Naive thymus-derived CD4-positive, alpha-beta T cell (primary cell): ENCODE data around the gene TEX30. TPM values are rescaled to one million over a fixed set of nuclear protein-coding genes. Genes with fewer than 3 reads are reported as not detected.

ENCODE experiments used
- ATAC-seq: fragments of 150-1000 bp; cut with Tn5 transposase; 2 replicates; pipeline ENCODE4 v1.10.0; 2021; ENCODE audit warnings: mild to moderate bottlenecking, moderate library complexity
- CTCF ChIA-PET: fragments of 350-600 bp; sonication (Branson Sonifier 250); formaldehyde crosslinking; loops from one replicate; lab custom pipeline; 2021; ENCODE audit warnings: antibody characterized with exemption; lab: Charles Lee
- POLR2A ChIA-PET: fragments of 350-600 bp; sonication (Branson Sonifier 250); formaldehyde crosslinking; loops from one replicate; lab custom pipeline; 2021; ENCODE audit warnings: antibody characterized with exemption, inconsistent platforms; lab: Charles Lee
- DNase-seq, 9 donors: peaks; one replicate each; pipeline versions ENCODE4 v3.0.0 to v3.0.0-alpha.2; 2020 to 2022; ENCODE audit warnings: mixed read lengths in 1 of 9
- H3K27ac ChIP-seq: one replicate; pipeline ENCODE4 v1.7.0; 2013; ENCODE audit warnings: mild to moderate bottlenecking, low read depth, low read length, moderate library complexity
- H3K27me3 ChIP-seq, 2 donors: one replicate each; pipeline ENCODE4 v1.7.0; 2013; ENCODE audit warnings: low read length in 2 of 2, mild to moderate bottlenecking in 2 of 2, moderate library complexity in 2 of 2; ENCODE audit not compliant: control insufficient read depth in 2 of 2, insufficient read depth in 2 of 2
- H3K36me3 ChIP-seq, 3 experiments: 1 replicate in 2 of 3; 2 replicates in 1 of 3; pipeline ENCODE4 v1.7.0; 2013; ENCODE audit warnings: low read length in 3 of 3, mild to moderate bottlenecking in 3 of 3, moderate library complexity in 1 of 3; ENCODE audit not compliant: insufficient read depth in 3 of 3, control insufficient read depth in 2 of 3
- H3K4me1 ChIP-seq, 2 donors: one replicate each; pipeline ENCODE4 v1.7.0; 2013; ENCODE audit warnings: low read length in 2 of 2, mild to moderate bottlenecking in 2 of 2, moderate library complexity in 1 of 2; ENCODE audit not compliant: control insufficient read depth in 2 of 2, insufficient read depth in 2 of 2
- H3K4me3 ChIP-seq: 2 replicates; pipeline ENCODE4 v1.7.0; 2013; ENCODE audit warnings: mild to moderate bottlenecking, low read length
- H3K9me3 ChIP-seq, 3 experiments: 1 replicate in 2 of 3; 2 replicates in 1 of 3; pipeline ENCODE4 v1.7.0; 2013; ENCODE audit warnings: low read length in 3 of 3; ENCODE audit not compliant: control insufficient read depth in 2 of 3
- H3K27ac Mint-ChIP-seq, 9 donors: one replicate each; pipeline ENCODE4 v1.8.0; 2020 to 2022; ENCODE audit warnings: mixed read lengths in 9 of 9, mild to moderate bottlenecking in 8 of 9, moderate library complexity in 5 of 9, inconsistent platforms in 2 of 9
- H3K27me3 Mint-ChIP-seq, 5 donors: one replicate each; pipeline ENCODE4 v1.8.0; 2021 to 2022; ENCODE audit warnings: mixed read lengths in 5 of 5, mild to moderate bottlenecking in 1 of 5
- H3K36me3 Mint-ChIP-seq, 5 donors: one replicate each; pipeline ENCODE4 v1.8.0; 2020 to 2022; ENCODE audit warnings: mixed read lengths in 5 of 5, mild to moderate bottlenecking in 3 of 5, inconsistent platforms in 1 of 5
- H3K4me1 Mint-ChIP-seq, 7 donors: one replicate each; pipeline ENCODE4 v1.8.0; 2020 to 2022; ENCODE audit warnings: mixed read lengths in 7 of 7, mild to moderate bottlenecking in 3 of 7, inconsistent platforms in 1 of 7
- H3K4me3 Mint-ChIP-seq, 10 donors: one replicate each; pipeline ENCODE4 v1.8.0; 2020 to 2022; ENCODE audit warnings: mild to moderate bottlenecking in 10 of 10, mixed read lengths in 10 of 10, moderate library complexity in 6 of 10, inconsistent platforms in 2 of 10
- H3K9me3 Mint-ChIP-seq, 11 donors: one replicate each; pipeline ENCODE4 v1.8.0; 2020 to 2022; ENCODE audit warnings: mixed read lengths in 11 of 11, mild to moderate bottlenecking in 4 of 11, inconsistent platforms in 1 of 11, moderate library complexity in 1 of 11
- intact Hi-C, 2 donors: fragments of 100-400 bp; cut with micrococcal nuclease; formaldehyde crosslinking; loops; one replicate each; pipeline ENCODE4 v1.15.1; 2023
- polyA plus RNA-seq, 2 donors: library from polyadenylated mRNA; unstranded; fragments of 300-500 nt; fragmentation: Illumina TruSeq; gene quantifications; one replicate each; pipeline ENCODE4 v1.2.3, GENCODE V29; 2021
- total RNA-seq, 6 experiments: library from RNA in 5 of 6; stranded (reverse) in 5 of 6; gene quantifications; 1 replicate in 5 of 6; 2 replicates in 1 of 6; pipeline ENCODE4 v1.2.3 and lab custom pipeline; 2021 to 2026

Gene TEX30
- total and polyA plus RNA-seq, 7 experiments from 2014 or later: 3.7 to 30.8 (median 8.7) TPM

GRCh38 chr13:102799426-102800144 lies 26.0 kb upstream of the TEX30 start:
- intact Hi-C loops: loop anchor here (1.0 to 5.0 kb wide), 9 partner anchors 20 to 407 kb away; partner anchors contain the start of genes TEX30 (in 2 of the 2) and TPP2 (in 2 of the 2)
- Histone ChIP-seq H3K27me3 (peaks cover 0 to 3% of the 10 kb centered on the region in 2 donors), H3K4me1 (peaks cover 6% of the 10 kb centered on the region in 2 donors), H3K4me3 (peak overlapping the region; percentile 74), H3K36me3 (no peaks in the 10 kb centered on the region), H3K9me3 (no peaks in the 10 kb centered on the region), H3K27ac (no peak overlapping the region)
- peaks cover 6 to 40% (median 19%) of the 10 kb centered on the region in 7 donors for H3K4me1 Mint-ChIP-seq
- peak overlapping the region in 4 of 9 donors; percentile 4 to 90 (median 54) for H3K27ac Mint-ChIP-seq
- H3K36me3 Mint-ChIP-seq: peaks cover 0 to 6% (median 0%) of the 10 kb centered on the region in 5 donors
- ChIA-PET POLR2A (interaction anchor here (0.6 to 2.3 kb wide), 4 partner anchors 14 to 208 kb away, joined by 3 to 12 read pairs (median 5); partner anchors contain the start of genes ERCC5 and TPP2), CTCF (interaction anchor here (0.8 to 0.9 kb wide), 2 partner anchors 208 to 218 kb away, joined by 3 read pairs; no protein-coding TSS in a partner anchor)
- H3K9me3 Mint-ChIP-seq: no peaks in the 10 kb centered on the region
- H3K4me3 Mint-ChIP-seq: peak overlapping the region; percentile 84 to 98 (median 87)
- peaks cover 0 to 29% (median 18%) of the 10 kb centered on the region in 5 donors for H3K27me3 Mint-ChIP-seq
- no peak for ATAC-seq
- DNase-seq: peak in 4 of 9 donors; percentile 1 to 60 (median 8)

- Histone ChIP-seq H3K9me3 (no peaks in the 10 kb centered on the region), H3K4me1 (peaks cover 6% of the 10 kb centered on the region in 2 donors), H3K27ac (no peak within 1 kb of the TSS), H3K27me3 (peaks cover 0 to 3% of the 10 kb centered on the region in 2 donors), H3K4me3 (peak within 1 kb of the TSS; percentile 74), H3K36me3 (no peaks in the 10 kb centered on the region)
- ChIA-PET POLR2A (interaction anchor here (1.8 to 2.3 kb wide), 2 partner anchors 47 to 203 kb away, joined by 6 to 12 read pairs; partner anchors contain the start of genes ERCC5 and TPP2), CTCF (no interaction called here)
- Mint-ChIP-seq H3K27me3 (peaks cover 0 to 34% (median 21%) of the 10 kb centered on the region in 5 donors), H3K9me3 (no peaks in the 10 kb centered on the region), H3K4me1 (peaks cover 6 to 36% (median 19%) of the 10 kb centered on the region in 7 donors), H3K4me3 (peak within 1 kb of the TSS; percentile 84 to 98 (median 87)), H3K36me3 (peaks cover 0 to 6% (median 0%) of the 10 kb centered on the region in 5 donors), H3K27ac (peak within 1 kb of the TSS in 5 of 9 donors; percentile 4 to 90 (median 66))
- DNase-seq (peak; percentile 25 to 84 (median 33)), ATAC-seq (peak; percentile 74)
- intact Hi-C loops: loop anchor here in 1 of 2 donors (1.0 to 5.0 kb wide), 3 partner anchors 26 to 407 kb away; partner anchors contain the start of genes TEX30 and TPP2
Measured at GRCh38 chr13:102798581-102799425, 25.2 kb upstream of the TEX30 start, which contains the start of the genes BIVM and POGLUT2. BIVM (plus strand) TSS chr13:102799119; CDS start chr13:102807268, 8,149 bp downstream. POGLUT2 (minus strand) TSS chr13:102798976; CDS start chr13:102798670, 306 bp downstream.

GRCh38 chr13:102793611-102794355 lies 20.2 kb upstream of the TEX30 start:
- DNase-seq (no peak), ATAC-seq (no peak)
- H3K9me3 ChIP-seq: no peaks in the 10 kb centered on the region
- H3K27me3 Mint-ChIP-seq: peaks cover 0 to 31% (median 20%) of the 10 kb centered on the region in 5 donors
- POLR2A ChIA-PET: interaction anchor here (1.0 kb wide), 1 partner anchor 20 kb away, joined by 4 read pairs; the partner anchor contains the start of gene TEX30
- H3K36me3 ChIP-seq: no peaks in the 10 kb centered on the region
- peaks cover 0 to 1% of the 10 kb centered on the region in 2 donors for H3K27me3 ChIP-seq
- CTCF ChIA-PET: interaction anchor here (0.7 kb wide), 2 partner anchors 77 to 790 kb away, joined by 3 to 4 read pairs; no protein-coding TSS in a partner anchor
- no peak overlapping the region for H3K4me3 Mint-ChIP-seq
- peaks cover 0 to 10% (median 6%) of the 10 kb centered on the region in 7 donors for H3K4me1 Mint-ChIP-seq
- intact Hi-C loops: no loop called here
- no peak overlapping the region for H3K4me3 ChIP-seq
- H3K36me3 Mint-ChIP-seq: peaks cover 0 to 15% (median 0%) of the 10 kb centered on the region in 5 donors
- no peaks in the 10 kb centered on the region for H3K4me1 ChIP-seq
- no peak overlapping the region for H3K27ac Mint-ChIP-seq
- H3K27ac ChIP-seq: no peak overlapping the region
- peaks cover 0 to 2% (median 0%) of the 10 kb centered on the region in 11 donors for H3K9me3 Mint-ChIP-seq

- ATAC-seq: no peak
- Mint-ChIP-seq H3K4me1 (peaks cover 0 to 7% (median 0%) of the 10 kb centered on the region in 7 donors), H3K9me3 (peaks cover 0 to 2% (median 0%) of the 10 kb centered on the region in 11 donors), H3K4me3 (no peak overlapping the region), H3K36me3 (peaks cover 0 to 24% (median 0%) of the 10 kb centered on the region in 5 donors), H3K27me3 (peaks cover 0 to 23% (median 11%) of the 10 kb centered on the region in 5 donors), H3K27ac (no peak overlapping the region)
- intact Hi-C loops: no loop called here
- DNase-seq: no peak
- POLR2A ChIA-PET: interaction anchor here (1.0 kb wide), 1 partner anchor 19 kb away, joined by 4 read pairs; the partner anchor contains the start of gene TEX30
- H3K4me3 ChIP-seq: no peak overlapping the region
- H3K36me3 ChIP-seq: no peaks in the 10 kb centered on the region
- H3K9me3 ChIP-seq: no peaks in the 10 kb centered on the region
- no peaks in the 10 kb centered on the region for H3K4me1 ChIP-seq
- no peak overlapping the region for H3K27ac ChIP-seq
- H3K27me3 ChIP-seq: no peaks in the 10 kb centered on the region
- CTCF ChIA-PET: no interaction called here
Measured at GRCh38 chr13:102792396-102792795, 18.8 kb upstream of the TEX30 start.

- no peaks in the 10 kb centered on the region for H3K27me3 ChIP-seq
- ATAC-seq (no peak), DNase-seq (no peak)
- no peaks in the 10 kb centered on the region for H3K9me3 ChIP-seq
- H3K4me3 ChIP-seq: no peak overlapping the region
- H3K4me1 ChIP-seq: no peaks in the 10 kb centered on the region
- H3K27ac ChIP-seq: no peak overlapping the region
- no peaks in the 10 kb centered on the region for H3K36me3 ChIP-seq
- H3K36me3 Mint-ChIP-seq: peaks cover 0 to 38% (median 0%) of the 10 kb centered on the region in 5 donors
- no peak overlapping the region for H3K4me3 Mint-ChIP-seq
- intact Hi-C loops: no loop called here
- peaks cover 0 to 4% (median 0%) of the 10 kb centered on the region in 7 donors for H3K4me1 Mint-ChIP-seq
- ChIA-PET CTCF (no interaction called here), POLR2A (interaction anchor here (0.7 kb wide), 1 partner anchor 9 kb away, joined by 3 read pairs; no protein-coding TSS in a partner anchor)
- H3K9me3 Mint-ChIP-seq: peaks cover 0 to 3% (median 0%) of the 10 kb centered on the region in 11 donors
- H3K27ac Mint-ChIP-seq: no peak overlapping the region
- peaks cover 0 to 4% (median 0%) of the 10 kb centered on the region in 5 donors for H3K27me3 Mint-ChIP-seq
Measured at GRCh38 chr13:102788683-102789082, 15.1 kb upstream of the TEX30 start.
